ENCODE data around the gene TAOK1. TPM values are rescaled to one million over a fixed set of nuclear protein-coding genes. Genes with fewer than 3 reads are reported as not detected.
A peak's percentile ranks its signal among the peaks of the same experiment; 100 is the strongest.

The TAOK1 gene
- total RNA-seq, 1 experiment from 2014 or later = 56.3 TPM

DNA sequence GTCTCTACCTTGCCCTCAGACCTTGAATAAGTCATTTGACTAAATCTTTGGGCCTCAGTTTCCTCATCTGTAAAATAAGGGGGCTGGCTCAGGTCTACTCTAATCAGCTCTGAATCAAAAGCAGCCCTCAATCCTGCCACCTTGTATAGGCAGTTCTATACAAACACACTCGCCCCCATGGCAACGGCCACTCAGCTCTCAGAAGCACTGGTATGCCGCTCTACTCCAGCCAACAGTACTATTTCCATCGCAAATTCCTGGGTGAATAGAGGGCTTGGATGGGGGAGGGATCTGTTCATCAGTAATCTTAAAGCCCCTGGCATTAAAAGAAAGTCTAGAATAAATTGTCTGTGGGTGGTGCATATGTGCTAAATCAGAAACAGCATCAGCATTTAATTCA lies 21.2 kb upstream of the TAOK1 start:
- CTCF ChIA-PET = interaction anchor here (1.0 to 3.3 kb wide), 18 partner anchors 8 to 724 kb away, joined by 3 to 44 read pairs (median 6); partner anchors contain the start of genes ABHD15, ANKRD13B, TAOK1 and TP53I13
- intact Hi-C loops (cut with micrococcal nuclease) = no loop called here
- Histone ChIP-seq H3K79me2 (ENCODE audit: insufficient read depth, low read length) (no peaks in the 10 kb centered on the region), H3K9me3 (ENCODE audit: control insufficient read depth in 1 of 2, insufficient read depth in 1 of 2, low read depth in 1 of 2, low read length in 2 of 2) (no peaks in the 10 kb centered on the region), H3K9me2 (ENCODE audit: insufficient read depth) (no peaks in the 10 kb centered on the region), H3K4me3 (replicated peaks in 1 of 2; ENCODE audit: low read depth in 1 of 2, low read length in 2 of 2) (no peak overlapping the region), H3K9ac (ENCODE audit: low read length) (no peak overlapping the region), H3K4me1 (ENCODE audit: control insufficient read depth in 1 of 2, insufficient read depth in 2 of 2, low read length in 2 of 2) (peaks cover 2 to 11% of the 10 kb centered on the region in 2 experiments; a peak in 3 of 4 replicates), H3K27ac (ENCODE audit: low read depth, low read length) (no peak overlapping the region), H3K4me2 (ENCODE audit: low read length) (peak overlapping the region; percentile 68; the same call in 1 of the 2 replicates), H4K20me1 (ENCODE audit: insufficient read depth) (no peaks in the 10 kb centered on the region), H2AFZ (ENCODE audit: low read depth, low read length, poor library complexity, severe bottlenecking) (no peak overlapping the region), H3K36me3 (ENCODE audit: control insufficient read depth in 1 of 2, insufficient read depth in 2 of 2, low read length in 2 of 2) (no peaks in the 10 kb centered on the region), H3K27me3 (ENCODE audit: insufficient read depth, low read length) (no peaks in the 10 kb centered on the region)
- BruUV-seq (replicated peaks) = no TSS peak
- DNase-seq (ENCODE audit: low read depth, low spot score) (no peak), ATAC-seq (no peak)
- no peak for TF ChIP-seq CBX3 (IDR thresholded peaks at IDR 0.05; ENCODE audit: low read depth)
- no peak for TF ChIP-seq CEBPB (IDR thresholded peaks at IDR 0.05; ENCODE audit: low read depth)
- TF ChIP-seq, protein P1, sequence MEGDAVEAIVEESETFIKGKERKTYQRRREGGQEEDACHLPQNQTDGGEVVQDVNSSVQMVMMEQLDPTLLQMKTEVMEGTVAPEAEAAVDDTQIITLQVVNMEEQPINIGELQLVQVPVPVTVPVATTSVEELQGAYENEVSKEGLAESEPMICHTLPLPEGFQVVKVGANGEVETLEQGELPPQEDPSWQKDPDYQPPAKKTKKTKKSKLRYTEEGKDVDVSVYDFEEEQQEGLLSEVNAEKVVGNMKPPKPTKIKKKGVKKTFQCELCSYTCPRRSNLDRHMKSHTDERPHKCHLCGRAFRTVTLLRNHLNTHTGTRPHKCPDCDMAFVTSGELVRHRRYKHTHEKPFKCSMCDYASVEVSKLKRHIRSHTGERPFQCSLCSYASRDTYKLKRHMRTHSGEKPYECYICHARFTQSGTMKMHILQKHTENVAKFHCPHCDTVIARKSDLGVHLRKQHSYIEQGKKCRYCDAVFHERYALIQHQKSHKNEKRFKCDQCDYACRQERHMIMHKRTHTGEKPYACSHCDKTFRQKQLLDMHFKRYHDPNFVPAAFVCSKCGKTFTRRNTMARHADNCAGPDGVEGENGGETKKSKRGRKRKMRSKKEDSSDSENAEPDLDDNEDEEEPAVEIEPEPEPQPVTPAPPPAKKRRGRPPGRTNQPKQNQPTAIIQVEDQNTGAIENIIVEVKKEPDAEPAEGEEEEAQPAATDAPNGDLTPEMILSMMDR (IDR thresholded peaks at IDR 0.05 in 2 of 3, conservative IDR thresholded peaks at IDR 0.05 in 1 of 3; ENCODE audit: borderline replicate concordance in 1 of 3, insufficient read depth in 1 of 3, low read depth in 2 of 3, low read length in 2 of 3) = no peak
- TF ChIP-seq SRF (IDR thresholded peaks at IDR 0.05; ENCODE audit: low read depth) = no peak
- no peak for TF ChIP-seq RAD21 (IDR thresholded peaks at IDR 0.05; ENCODE audit: low read depth)
- no peak for TF ChIP-seq POLR2AphosphoS5 (IDR thresholded peaks at IDR 0.05; ENCODE audit: low read depth, low read length)
- TF ChIP-seq, protein P2, sequence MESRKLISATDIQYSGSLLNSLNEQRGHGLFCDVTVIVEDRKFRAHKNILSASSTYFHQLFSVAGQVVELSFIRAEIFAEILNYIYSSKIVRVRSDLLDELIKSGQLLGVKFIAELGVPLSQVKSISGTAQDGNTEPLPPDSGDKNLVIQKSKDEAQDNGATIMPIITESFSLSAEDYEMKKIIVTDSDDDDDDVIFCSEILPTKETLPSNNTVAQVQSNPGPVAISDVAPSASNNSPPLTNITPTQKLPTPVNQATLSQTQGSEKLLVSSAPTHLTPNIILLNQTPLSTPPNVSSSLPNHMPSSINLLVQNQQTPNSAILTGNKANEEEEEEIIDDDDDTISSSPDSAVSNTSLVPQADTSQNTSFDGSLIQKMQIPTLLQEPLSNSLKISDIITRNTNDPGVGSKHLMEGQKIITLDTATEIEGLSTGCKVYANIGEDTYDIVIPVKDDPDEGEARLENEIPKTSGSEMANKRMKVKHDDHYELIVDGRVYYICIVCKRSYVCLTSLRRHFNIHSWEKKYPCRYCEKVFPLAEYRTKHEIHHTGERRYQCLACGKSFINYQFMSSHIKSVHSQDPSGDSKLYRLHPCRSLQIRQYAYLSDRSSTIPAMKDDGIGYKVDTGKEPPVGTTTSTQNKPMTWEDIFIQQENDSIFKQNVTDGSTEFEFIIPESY (IDR thresholded peaks at IDR 0.05; ENCODE audit: extremely low read depth, insufficient replicate concordance, low read length) = no peak
- TF ChIP-seq YY1 (IDR thresholded peaks at IDR 0.05; ENCODE audit: extremely low read depth, insufficient replicate concordance, low read depth, low read length) = no peak
- no peak for TF ChIP-seq TCF7L2 (IDR thresholded peaks at IDR 0.05; ENCODE audit: borderline replicate concordance, extremely low read depth, insufficient read depth, insufficient read length)
- TF ChIP-seq ELF1 (IDR thresholded peaks at IDR 0.05; ENCODE audit: borderline replicate concordance, low read depth) = no peak
- no peak for TF ChIP-seq ZFX (IDR thresholded peaks at IDR 0.05)
- TF ChIP-seq EGR1 (IDR thresholded peaks at IDR 0.05; ENCODE audit: low read depth) = no peak
- TF ChIP-seq ZNF274 (IDR thresholded peaks at IDR 0.05; ENCODE audit: low read depth, low read length) = no peak
- no peak for TF ChIP-seq POLR2A (IDR thresholded peaks at IDR 0.05; ENCODE audit: borderline replicate concordance, extremely low read depth, insufficient read depth, insufficient read length)
- TF ChIP-seq FOSL1 (IDR thresholded peaks at IDR 0.05; ENCODE audit: low read depth) = no peak
- TF ChIP-seq SP1 (IDR thresholded peaks at IDR 0.05; ENCODE audit: low read depth) = no peak
- TF ChIP-seq EZH2 (IDR thresholded peaks at IDR 0.05) = no peak
- TF ChIP-seq, protein P3, sequence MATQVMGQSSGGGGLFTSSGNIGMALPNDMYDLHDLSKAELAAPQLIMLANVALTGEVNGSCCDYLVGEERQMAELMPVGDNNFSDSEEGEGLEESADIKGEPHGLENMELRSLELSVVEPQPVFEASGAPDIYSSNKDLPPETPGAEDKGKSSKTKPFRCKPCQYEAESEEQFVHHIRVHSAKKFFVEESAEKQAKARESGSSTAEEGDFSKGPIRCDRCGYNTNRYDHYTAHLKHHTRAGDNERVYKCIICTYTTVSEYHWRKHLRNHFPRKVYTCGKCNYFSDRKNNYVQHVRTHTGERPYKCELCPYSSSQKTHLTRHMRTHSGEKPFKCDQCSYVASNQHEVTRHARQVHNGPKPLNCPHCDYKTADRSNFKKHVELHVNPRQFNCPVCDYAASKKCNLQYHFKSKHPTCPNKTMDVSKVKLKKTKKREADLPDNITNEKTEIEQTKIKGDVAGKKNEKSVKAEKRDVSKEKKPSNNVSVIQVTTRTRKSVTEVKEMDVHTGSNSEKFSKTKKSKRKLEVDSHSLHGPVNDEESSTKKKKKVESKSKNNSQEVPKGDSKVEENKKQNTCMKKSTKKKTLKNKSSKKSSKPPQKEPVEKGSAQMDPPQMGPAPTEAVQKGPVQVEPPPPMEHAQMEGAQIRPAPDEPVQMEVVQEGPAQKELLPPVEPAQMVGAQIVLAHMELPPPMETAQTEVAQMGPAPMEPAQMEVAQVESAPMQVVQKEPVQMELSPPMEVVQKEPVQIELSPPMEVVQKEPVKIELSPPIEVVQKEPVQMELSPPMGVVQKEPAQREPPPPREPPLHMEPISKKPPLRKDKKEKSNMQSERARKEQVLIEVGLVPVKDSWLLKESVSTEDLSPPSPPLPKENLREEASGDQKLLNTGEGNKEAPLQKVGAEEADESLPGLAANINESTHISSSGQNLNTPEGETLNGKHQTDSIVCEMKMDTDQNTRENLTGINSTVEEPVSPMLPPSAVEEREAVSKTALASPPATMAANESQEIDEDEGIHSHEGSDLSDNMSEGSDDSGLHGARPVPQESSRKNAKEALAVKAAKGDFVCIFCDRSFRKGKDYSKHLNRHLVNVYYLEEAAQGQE (IDR thresholded peaks at IDR 0.05; ENCODE audit: low read depth) = no peak
- TF ChIP-seq MAX (IDR thresholded peaks at IDR 0.05) = no peak
- no peak for TF ChIP-seq JUND (IDR thresholded peaks at IDR 0.05)
- RAD21 ChIA-PET (ENCODE audit: low non-redundant PET in 1 of 2, low total read pairs in 2 of 2, uncharacterized antibody in 2 of 2, unreplicated experiment in 2 of 2) = interaction anchor here in 1 of 2 experiments (1.7 kb wide), 1 partner anchor 197 kb away, joined by 5 read pairs; no protein-coding TSS in a partner anchor
- POLR2A ChIA-PET = interaction anchor here (1.2 to 1.3 kb wide), 2 partner anchors 75 to 221 kb away, joined by 3 read pairs; partner anchors contain the start of gene NUFIP2

Data from HCT116 (cell line).